Prostate gland (tissue), 2 donors: ENCODE measurements around the gene POLDIP3.

Experiments used
- POLR2A ChIP-seq: fragments of 450-650 bp; IDR thresholded peaks from one replicate; pipeline ENCODE4 v1.6.1; 2016; ENCODE audit warnings: antibody characterized with exemption, mild to moderate bottlenecking
- TF ChIP-seq, protein P1 (sequence below), 4 experiments: fragments of 200-600 bp in 2 of 4; fragments of 450-650 bp in 2 of 4; sonication (generic) in 2 of 4; IDR thresholded peaks; 1 replicate in 3 of 4; 2 replicates in 1 of 4; pipeline ENCODE4 v1.5.1; 2016 to 2019; ENCODE audit warnings: antibody characterized with exemption in 4 of 4, mild to moderate bottlenecking in 2 of 4, moderate library complexity in 2 of 4

DNA sequence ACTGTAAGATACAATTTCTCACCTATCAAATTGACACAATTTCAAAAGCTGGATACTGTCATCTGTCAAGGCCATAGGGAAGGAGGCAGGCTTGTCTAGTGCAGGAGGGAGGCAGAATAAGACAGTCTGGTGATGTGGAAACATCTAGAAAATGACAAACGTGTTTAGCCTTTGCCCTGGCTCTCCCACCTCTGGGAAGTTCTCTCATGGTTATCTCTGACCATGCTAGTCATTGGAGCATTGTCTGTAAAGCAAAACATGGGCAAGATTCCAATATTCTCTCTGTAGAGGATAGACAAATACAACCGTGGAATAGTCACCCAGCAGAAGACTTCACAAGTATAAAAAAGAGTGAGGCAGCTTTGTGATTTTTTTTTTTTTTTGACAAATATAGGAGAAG is 70.0 kb downstream of the POLDIP3 start:
- TF ChIP-seq, protein P1, sequence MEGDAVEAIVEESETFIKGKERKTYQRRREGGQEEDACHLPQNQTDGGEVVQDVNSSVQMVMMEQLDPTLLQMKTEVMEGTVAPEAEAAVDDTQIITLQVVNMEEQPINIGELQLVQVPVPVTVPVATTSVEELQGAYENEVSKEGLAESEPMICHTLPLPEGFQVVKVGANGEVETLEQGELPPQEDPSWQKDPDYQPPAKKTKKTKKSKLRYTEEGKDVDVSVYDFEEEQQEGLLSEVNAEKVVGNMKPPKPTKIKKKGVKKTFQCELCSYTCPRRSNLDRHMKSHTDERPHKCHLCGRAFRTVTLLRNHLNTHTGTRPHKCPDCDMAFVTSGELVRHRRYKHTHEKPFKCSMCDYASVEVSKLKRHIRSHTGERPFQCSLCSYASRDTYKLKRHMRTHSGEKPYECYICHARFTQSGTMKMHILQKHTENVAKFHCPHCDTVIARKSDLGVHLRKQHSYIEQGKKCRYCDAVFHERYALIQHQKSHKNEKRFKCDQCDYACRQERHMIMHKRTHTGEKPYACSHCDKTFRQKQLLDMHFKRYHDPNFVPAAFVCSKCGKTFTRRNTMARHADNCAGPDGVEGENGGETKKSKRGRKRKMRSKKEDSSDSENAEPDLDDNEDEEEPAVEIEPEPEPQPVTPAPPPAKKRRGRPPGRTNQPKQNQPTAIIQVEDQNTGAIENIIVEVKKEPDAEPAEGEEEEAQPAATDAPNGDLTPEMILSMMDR (IDR thresholded peaks at IDR 0.05), result no peak
- TF ChIP-seq POLR2A, result no peak
